Peyer's patch (tissue), 4 donors: Measurements from ENCODE around the gene NKIRAS2.
A peak's percentile ranks its signal among the peaks of the same experiment; 100 is the strongest.

ENCODE experiments used
- POLR2A ChIP-seq, 2 donors: fragments of 450-650 bp; IDR thresholded peaks; one replicate each; pipeline ENCODE4 v1.5.1; 2017; ENCODE audit warnings: antibody characterized with exemption in 2 of 2, mild to moderate bottlenecking in 2 of 2, moderate library complexity in 2 of 2
- TF ChIP-seq, protein P1 (sequence below), 6 experiments: fragments of 450-650 bp in 4 of 6; fragments of 200-600 bp in 2 of 6; sonication (generic) in 1 of 6; IDR thresholded peaks; one replicate each; pipeline ENCODE4 v1.5.1; 2017 to 2019; ENCODE audit warnings: antibody characterized with exemption in 6 of 6, mild to moderate bottlenecking in 3 of 6, moderate library complexity in 1 of 6

DNA sequence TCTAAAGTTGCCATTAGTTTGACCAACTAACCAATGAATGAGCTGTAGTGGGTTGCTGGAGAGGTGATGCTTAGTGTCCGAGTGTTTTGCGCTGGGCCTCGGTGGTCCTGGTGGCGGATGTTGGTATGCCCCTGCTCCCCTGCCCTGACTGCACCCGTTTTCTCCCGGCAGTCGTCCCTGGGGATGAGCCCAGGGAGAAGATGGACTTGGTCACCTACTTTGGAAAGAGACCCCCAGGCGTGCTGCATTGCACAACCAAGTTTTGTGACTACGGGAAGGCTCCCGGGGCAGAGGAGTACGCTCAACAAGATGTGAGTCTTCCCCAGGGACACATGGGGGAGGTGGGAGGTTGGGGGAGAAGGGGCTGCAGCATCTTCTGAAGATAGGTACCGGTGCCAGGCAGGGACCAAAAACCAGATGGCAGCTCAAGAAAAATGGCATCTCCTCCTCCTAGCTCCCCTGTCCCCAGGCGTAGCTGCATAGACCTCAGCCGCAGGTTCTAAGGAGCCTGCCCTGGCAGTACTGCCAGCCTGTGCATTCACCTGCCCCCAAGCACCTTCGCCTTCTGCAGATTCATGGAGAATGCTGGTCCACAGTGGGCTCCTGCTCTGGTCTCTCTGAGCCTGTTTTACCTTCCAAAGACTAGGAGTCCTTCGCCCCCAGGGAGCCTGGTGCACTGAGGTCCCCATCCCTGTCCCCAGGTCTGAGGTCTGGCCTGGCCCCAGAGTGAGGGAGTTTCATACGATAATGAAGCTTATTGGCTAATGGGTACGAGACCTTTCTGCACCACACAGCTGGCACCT, 48.0 kb upstream of the NKIRAS2 start:
- TF ChIP-seq, protein P1, sequence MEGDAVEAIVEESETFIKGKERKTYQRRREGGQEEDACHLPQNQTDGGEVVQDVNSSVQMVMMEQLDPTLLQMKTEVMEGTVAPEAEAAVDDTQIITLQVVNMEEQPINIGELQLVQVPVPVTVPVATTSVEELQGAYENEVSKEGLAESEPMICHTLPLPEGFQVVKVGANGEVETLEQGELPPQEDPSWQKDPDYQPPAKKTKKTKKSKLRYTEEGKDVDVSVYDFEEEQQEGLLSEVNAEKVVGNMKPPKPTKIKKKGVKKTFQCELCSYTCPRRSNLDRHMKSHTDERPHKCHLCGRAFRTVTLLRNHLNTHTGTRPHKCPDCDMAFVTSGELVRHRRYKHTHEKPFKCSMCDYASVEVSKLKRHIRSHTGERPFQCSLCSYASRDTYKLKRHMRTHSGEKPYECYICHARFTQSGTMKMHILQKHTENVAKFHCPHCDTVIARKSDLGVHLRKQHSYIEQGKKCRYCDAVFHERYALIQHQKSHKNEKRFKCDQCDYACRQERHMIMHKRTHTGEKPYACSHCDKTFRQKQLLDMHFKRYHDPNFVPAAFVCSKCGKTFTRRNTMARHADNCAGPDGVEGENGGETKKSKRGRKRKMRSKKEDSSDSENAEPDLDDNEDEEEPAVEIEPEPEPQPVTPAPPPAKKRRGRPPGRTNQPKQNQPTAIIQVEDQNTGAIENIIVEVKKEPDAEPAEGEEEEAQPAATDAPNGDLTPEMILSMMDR (IDR thresholded peaks at IDR 0.05), result peak in 1 of 6 experiments; percentile 17
- TF ChIP-seq POLR2A (IDR thresholded peaks at IDR 0.05), result no peak
